ENCODE data around the gene VOPP1.

VOPP1 gene

GRCh38 chr7:55509322-55509721 is 63.0 kb downstream of the VOPP1 start:
- H3K4me2 ChIP-seq (ENCODE audit: low read depth, low read length): peak overlapping the region; percentile 60
- H3K9ac ChIP-seq (ENCODE audit: low read length): peak overlapping the region; percentile 55
- no peaks in the 10 kb centered on the region for H3K27me3 ChIP-seq (replicated peaks; ENCODE audit: insufficient read depth, low read length)
- no peaks in the 10 kb centered on the region for H3K9me2 ChIP-seq (replicated peaks; ENCODE audit: insufficient read depth, low read length)
- TF ChIP-seq CTCF (IDR thresholded peaks at IDR 0.05; ENCODE audit: low read length): no peak
- no peak for TF ChIP-seq EZH2phosphoT487 (IDR thresholded peaks at IDR 0.05; ENCODE audit: low read length)
- no peak for TF ChIP-seq EZH2 (optimal IDR thresholded peaks at IDR 0.05; ENCODE audit: low read depth, low read length)
- H3K79me2 ChIP-seq (ENCODE audit: low read length): peaks cover 84% of the 10 kb centered on the region
- no peak overlapping the region for H3K4me3 ChIP-seq (ENCODE audit: low read length)
- no peak overlapping the region for H2AFZ ChIP-seq (ENCODE audit: low read length)
- no peaks in the 10 kb centered on the region for H4K20me1 ChIP-seq (ENCODE audit: insufficient read depth, low read length)
- peak overlapping the region; percentile 98 for H3K27ac ChIP-seq (ENCODE audit: low read length)
- peaks cover 92% of the 10 kb centered on the region for H3K4me1 ChIP-seq (ENCODE audit: low read length)
- H3K36me3 ChIP-seq (replicated peaks; ENCODE audit: insufficient read depth, low read length): peaks cover 7% of the 10 kb centered on the region
- no peaks in the 10 kb centered on the region for H3K9me3 ChIP-seq (replicated peaks; ENCODE audit: insufficient read depth, low read length)
- H3F3A ChIP-seq (ENCODE audit: insufficient read depth, low read length): peaks cover 84% of the 10 kb centered on the region
- peak; percentile 40 for DNase-seq

- Histone ChIP-seq H3K4me3 (ENCODE audit: low read length) (no peak overlapping the region), H3K4me1 (ENCODE audit: low read length) (peaks cover 92% of the 10 kb centered on the region), H3K36me3 (replicated peaks; ENCODE audit: insufficient read depth, low read length) (peaks cover 6% of the 10 kb centered on the region), H2AFZ (ENCODE audit: low read length) (no peak overlapping the region), H3K27ac (ENCODE audit: low read length) (peak overlapping the region; percentile 98), H3K9me3 (replicated peaks; ENCODE audit: insufficient read depth, low read length) (no peaks in the 10 kb centered on the region), H3K27me3 (replicated peaks; ENCODE audit: insufficient read depth, low read length) (no peaks in the 10 kb centered on the region), H3K79me2 (ENCODE audit: low read length) (peaks cover 84% of the 10 kb centered on the region), H3F3A (ENCODE audit: insufficient read depth, low read length) (peaks cover 84% of the 10 kb centered on the region), H3K9ac (ENCODE audit: low read length) (peak overlapping the region; percentile 55), H4K20me1 (ENCODE audit: insufficient read depth, low read length) (no peaks in the 10 kb centered on the region), H3K9me2 (replicated peaks; ENCODE audit: insufficient read depth, low read length) (no peaks in the 10 kb centered on the region), H3K4me2 (ENCODE audit: low read depth, low read length) (peak overlapping the region; percentile 38; the same call in 1 of the 2 replicates)
- DNase-seq: peak; percentile 88
- TF ChIP-seq EZH2phosphoT487 (IDR thresholded peaks at IDR 0.05; ENCODE audit: low read length) (no peak), EZH2 (optimal IDR thresholded peaks at IDR 0.05; ENCODE audit: low read depth, low read length) (no peak), CTCF (IDR thresholded peaks at IDR 0.05; ENCODE audit: low read length) (no peak)
These were observed 63.9 kb downstream of the VOPP1 start for GRCh38 chr7:55508221-55509011.

- Histone ChIP-seq H3K9me3 (replicated peaks; ENCODE audit: insufficient read depth, low read length) (no peaks in the 10 kb centered on the region), H3K4me1 (ENCODE audit: low read length) (peaks cover 92% of the 10 kb centered on the region), H3K9ac (ENCODE audit: low read length) (peak overlapping the region; percentile 55), H3K27ac (ENCODE audit: low read length) (peak overlapping the region; percentile 98), H3K36me3 (replicated peaks; ENCODE audit: insufficient read depth, low read length) (peaks cover 6% of the 10 kb centered on the region), H2AFZ (ENCODE audit: low read length) (no peak overlapping the region), H3K27me3 (replicated peaks; ENCODE audit: insufficient read depth, low read length) (no peaks in the 10 kb centered on the region), H3K4me2 (ENCODE audit: low read depth, low read length) (peak overlapping the region; percentile 38), H4K20me1 (ENCODE audit: insufficient read depth, low read length) (no peaks in the 10 kb centered on the region), H3K9me2 (replicated peaks; ENCODE audit: insufficient read depth, low read length) (no peaks in the 10 kb centered on the region), H3K79me2 (ENCODE audit: low read length) (peaks cover 84% of the 10 kb centered on the region), H3K4me3 (ENCODE audit: low read length) (no peak overlapping the region), H3F3A (ENCODE audit: insufficient read depth, low read length) (peaks cover 87% of the 10 kb centered on the region)
- no peak for DNase-seq
- TF ChIP-seq CTCF (IDR thresholded peaks at IDR 0.05; ENCODE audit: low read length) (no peak), EZH2 (optimal IDR thresholded peaks at IDR 0.05; ENCODE audit: low read depth, low read length) (no peak), EZH2phosphoT487 (IDR thresholded peaks at IDR 0.05; ENCODE audit: low read length) (no peak)
These were observed 64.6 kb downstream of the VOPP1 start for GRCh38 chr7:55507743-55508142.
